Activated naive CD8-positive, alpha-beta T cell (primary cell): ENCODE results near the gene HADHB.
"Not testable (repeated sequence)": the region's sequence is repeated elsewhere in the genome, so short reads cannot be mapped to it uniquely, and the experiment has no call there.

Experiments
- H3K27ac Mint-ChIP-seq: one replicate; pipeline ENCODE4 v1.8.0; 2021; ENCODE audit warnings: mixed read lengths
- H3K27me3 Mint-ChIP-seq: one replicate; pipeline ENCODE4 v1.8.0; 2021; ENCODE audit warnings: mixed read lengths
- H3K36me3 Mint-ChIP-seq: one replicate; pipeline ENCODE4 v1.8.0; 2021; ENCODE audit warnings: mixed read lengths
- H3K4me1 Mint-ChIP-seq: one replicate; pipeline ENCODE4 v1.8.0; 2021; ENCODE audit warnings: low read depth, mixed read lengths
- H3K4me3 Mint-ChIP-seq: one replicate; pipeline ENCODE4 v1.8.0; 2021; ENCODE audit warnings: mild to moderate bottlenecking, mixed read lengths
- H3K9me3 Mint-ChIP-seq: one replicate; pipeline ENCODE4 v1.8.0; 2021; ENCODE audit warnings: low read depth, mixed read lengths

The HADHB gene

GRCh38 chr2:26298638-26299393, 54.1 kb downstream of the HADHB start:
- H3K36me3 Mint-ChIP-seq = peaks cover 2% of the 10 kb centered on the region
- H3K27me3 Mint-ChIP-seq = no peaks in the 10 kb centered on the region
- H3K9me3 Mint-ChIP-seq = no peaks in the 10 kb centered on the region
- H3K4me1 Mint-ChIP-seq = peaks cover 2% of the 10 kb centered on the region
- no peak overlapping the region for H3K27ac Mint-ChIP-seq
- no peak overlapping the region for H3K4me3 Mint-ChIP-seq

- Mint-ChIP-seq H3K36me3 (peaks cover 7% of the 10 kb centered on the region), H3K27ac (no peak overlapping the region), H3K9me3 (no peaks in the 10 kb centered on the region), H3K27me3 (no peaks in the 10 kb centered on the region), H3K4me1 (peaks cover 2% of the 10 kb centered on the region), H3K4me3 (no peak overlapping the region)
These were observed 54.8 kb downstream of the HADHB start for GRCh38 chr2:26299471-26300101.

GRCh38 chr2:26300234-26300925, 55.6 kb downstream of the HADHB start:
- Mint-ChIP-seq H3K9me3 (no peaks in the 10 kb centered on the region), H3K27ac (no peak overlapping the region), H3K4me1 (peaks cover 2% of the 10 kb centered on the region), H3K27me3 (no peaks in the 10 kb centered on the region), H3K36me3 (peaks cover 5% of the 10 kb centered on the region), H3K4me3 (no peak overlapping the region)

GRCh38 chr2:26302846-26303245, 58.1 kb downstream of the HADHB start:
- H3K27me3 Mint-ChIP-seq = no peaks in the 10 kb centered on the region
- no peak overlapping the region for H3K4me3 Mint-ChIP-seq
- H3K4me1 Mint-ChIP-seq = no peaks in the 10 kb centered on the region
- no peaks in the 10 kb centered on the region for H3K9me3 Mint-ChIP-seq
- H3K36me3 Mint-ChIP-seq = peaks cover 5% of the 10 kb centered on the region
- H3K27ac Mint-ChIP-seq = no peak overlapping the region

GRCh38 chr2:26305094-26305493, 60.4 kb downstream of the HADHB start:
- H3K4me3 Mint-ChIP-seq, H3K9me3 Mint-ChIP-seq, H3K4me1 Mint-ChIP-seq, H3K36me3 Mint-ChIP-seq, H3K27ac Mint-ChIP-seq, H3K27me3 Mint-ChIP-seq: not testable (repeated sequence)

GRCh38 chr2:26305540-26305939, 60.8 kb downstream of the HADHB start:
- H3K4me3 Mint-ChIP-seq = no peak overlapping the region
- no peak overlapping the region for H3K27ac Mint-ChIP-seq
- H3K4me1 Mint-ChIP-seq = no peaks in the 10 kb centered on the region
- peaks cover 7% of the 10 kb centered on the region for H3K36me3 Mint-ChIP-seq
- H3K27me3 Mint-ChIP-seq = no peaks in the 10 kb centered on the region
- no peaks in the 10 kb centered on the region for H3K9me3 Mint-ChIP-seq

GRCh38 chr2:26309921-26310320, 65.2 kb downstream of the HADHB start:
- Mint-ChIP-seq H3K4me1 (no peaks in the 10 kb centered on the region), H3K36me3 (peaks cover 4% of the 10 kb centered on the region), H3K9me3 (no peaks in the 10 kb centered on the region), H3K27ac (no peak overlapping the region), H3K4me3 (no peak overlapping the region), H3K27me3 (no peaks in the 10 kb centered on the region)

GRCh38 chr2:26312471-26312870, 67.7 kb downstream of the HADHB start:
- H3K4me1 Mint-ChIP-seq = no peaks in the 10 kb centered on the region
- peaks cover 4% of the 10 kb centered on the region for H3K36me3 Mint-ChIP-seq
- H3K27me3 Mint-ChIP-seq = no peaks in the 10 kb centered on the region
- H3K4me3 Mint-ChIP-seq = no peak overlapping the region
- no peak overlapping the region for H3K27ac Mint-ChIP-seq
- H3K9me3 Mint-ChIP-seq = no peaks in the 10 kb centered on the region

- Mint-ChIP-seq H3K9me3 (no peaks in the 10 kb centered on the region), H3K4me1 (no peaks in the 10 kb centered on the region), H3K36me3 (peaks cover 4% of the 10 kb centered on the region), H3K4me3 (no peak overlapping the region), H3K27ac (no peak overlapping the region), H3K27me3 (no peaks in the 10 kb centered on the region)
These were observed 68.7 kb downstream of the HADHB start for GRCh38 chr2:26313446-26313845.

- no peaks in the 10 kb centered on the region for H3K9me3 Mint-ChIP-seq
- H3K27me3 Mint-ChIP-seq = no peaks in the 10 kb centered on the region
- H3K4me1 Mint-ChIP-seq = no peaks in the 10 kb centered on the region
- H3K27ac Mint-ChIP-seq = no peak overlapping the region
- no peak overlapping the region for H3K4me3 Mint-ChIP-seq
- H3K36me3 Mint-ChIP-seq = peaks cover 4% of the 10 kb centered on the region
These were observed 69.5 kb downstream of the HADHB start for GRCh38 chr2:26314243-26314642.

GRCh38 chr2:26316041-26316440, 71.3 kb downstream of the HADHB start:
- no peaks in the 10 kb centered on the region for H3K4me1 Mint-ChIP-seq
- no peaks in the 10 kb centered on the region for H3K27me3 Mint-ChIP-seq
- H3K9me3 Mint-ChIP-seq = no peaks in the 10 kb centered on the region
- H3K4me3 Mint-ChIP-seq = no peak overlapping the region
- H3K27ac Mint-ChIP-seq = no peak overlapping the region
- H3K36me3 Mint-ChIP-seq = peaks cover 2% of the 10 kb centered on the region

- H3K4me3 Mint-ChIP-seq = no peak overlapping the region
- H3K27me3 Mint-ChIP-seq = no peaks in the 10 kb centered on the region
- H3K27ac Mint-ChIP-seq = no peak overlapping the region
- no peaks in the 10 kb centered on the region for H3K4me1 Mint-ChIP-seq
- H3K36me3 Mint-ChIP-seq = no peaks in the 10 kb centered on the region
- H3K9me3 Mint-ChIP-seq = no peaks in the 10 kb centered on the region
These were observed 72.1 kb downstream of the HADHB start for GRCh38 chr2:26316845-26317244.

GRCh38 chr2:26317377-26318105, 72.8 kb downstream of the HADHB start:
- H3K36me3 Mint-ChIP-seq = no peaks in the 10 kb centered on the region
- no peaks in the 10 kb centered on the region for H3K27me3 Mint-ChIP-seq
- no peak overlapping the region for H3K4me3 Mint-ChIP-seq
- no peaks in the 10 kb centered on the region for H3K9me3 Mint-ChIP-seq
- no peaks in the 10 kb centered on the region for H3K4me1 Mint-ChIP-seq
- no peak overlapping the region for H3K27ac Mint-ChIP-seq

- Mint-ChIP-seq H3K27ac (no peak overlapping the region), H3K4me1 (no peaks in the 10 kb centered on the region), H3K4me3 (no peak overlapping the region), H3K27me3 (no peaks in the 10 kb centered on the region), H3K9me3 (no peaks in the 10 kb centered on the region), H3K36me3 (no peaks in the 10 kb centered on the region)
These were observed 74.2 kb downstream of the HADHB start for GRCh38 chr2:26318950-26319349.

- H3K36me3 Mint-ChIP-seq, H3K27ac Mint-ChIP-seq, H3K4me1 Mint-ChIP-seq, H3K27me3 Mint-ChIP-seq, H3K4me3 Mint-ChIP-seq, H3K9me3 Mint-ChIP-seq: not testable (repeated sequence)
These were observed 79.7 kb downstream of the HADHB start for GRCh38 chr2:26324479-26324878.
